DND-41 (cell line): Measurements from ENCODE around the gene MGAT5B.

Experiments
- ATAC-seq: fragments of 200-7000 bp; cut with Tn5 transposase; 3 replicates; pipeline ENCODE4 v1.9.1; 2021; ENCODE audit warnings: low read depth; ENCODE audit not compliant: insufficient read depth
- DNase-seq: peaks from one replicate; pipeline ENCODE4 v3.0.0-alpha.2; 2020
- H2AFZ ChIP-seq: 2 replicates; pipeline ENCODE4 v1.6.0; 2012; ENCODE audit warnings: low read depth, low read length
- H3K27ac ChIP-seq: 2 replicates; pipeline ENCODE4 v1.5.1; 2012; ENCODE audit warnings: low read length, inconsistent platforms
- H3K27me3 ChIP-seq: fragments of 200-600 bp; sonication (generic); 2 replicates; pipeline ENCODE4 v1.6.0; 2012; ENCODE audit warnings: low read length, mild to moderate bottlenecking, inconsistent platforms; ENCODE audit not compliant: insufficient read depth, poor library complexity
- H3K36me3 ChIP-seq: 2 replicates; pipeline ENCODE4 v1.5.1; 2012; ENCODE audit warnings: low read length, inconsistent platforms; ENCODE audit not compliant: insufficient read depth
- H3K4me1 ChIP-seq: 2 replicates; pipeline ENCODE4 v1.5.1; 2012; ENCODE audit warnings: mild to moderate bottlenecking, low read length; ENCODE audit not compliant: insufficient read depth
- H3K4me2 ChIP-seq: 2 replicates; pipeline ENCODE4 v1.6.0; 2012; ENCODE audit warnings: mild to moderate bottlenecking, moderate library complexity, low read length, inconsistent platforms; ENCODE audit not compliant: insufficient read depth
- H3K4me3 ChIP-seq, 2 experiments: fragments of 200-600 bp in 1 of 2; shearing (Covaris generic) in 1 of 2; 2 replicates each; pipeline ENCODE4 v1.5.1; 2012 to 2016; ENCODE audit warnings: inconsistent platforms in 2 of 2, low read length in 2 of 2, mild to moderate bottlenecking in 2 of 2, low read depth in 1 of 2, moderate library complexity in 1 of 2
- H3K79me2 ChIP-seq: 2 replicates; pipeline ENCODE4 v1.6.0; 2012; ENCODE audit warnings: low read length, inconsistent platforms; ENCODE audit not compliant: insufficient read depth
- H3K9ac ChIP-seq: 2 replicates; pipeline ENCODE4 v1.6.0; 2012; ENCODE audit warnings: low read depth, mild to moderate bottlenecking, inconsistent platforms, low read length, moderate library complexity
- H3K9me3 ChIP-seq: 2 replicates; pipeline ENCODE4 v1.5.1; 2012; ENCODE audit warnings: low read length, moderate library complexity, mild to moderate bottlenecking, inconsistent platforms; ENCODE audit not compliant: insufficient read depth, severe bottlenecking
- H4K20me1 ChIP-seq: 2 replicates; pipeline ENCODE4 v1.6.0; 2012; ENCODE audit warnings: low read length; ENCODE audit not compliant: insufficient read depth
- EZH2 ChIP-seq: IDR thresholded peaks from 3 replicates; pipeline ENCODE4 v1.6.1; 2012; ENCODE audit warnings: borderline replicate concordance, low read depth, mild to moderate bottlenecking, moderate library complexity, low read length, inconsistent platforms; ENCODE audit not compliant: severe bottlenecking
- TF ChIP-seq, protein P1 (sequence below): IDR thresholded peaks from 2 replicates; pipeline ENCODE4 v1.5.1; 2012; ENCODE audit warnings: borderline replicate concordance, low read length, moderate library complexity, mild to moderate bottlenecking; ENCODE audit not compliant: poor library complexity, severe bottlenecking; ENCODE audit errors: extremely low read depth

Gene MGAT5B

GRCh38 chr17:76901542-76902197 lies 33.5 kb downstream of the MGAT5B start:
- Histone ChIP-seq H3K27me3 (no peaks in the 10 kb centered on the region), H3K27ac (no peak overlapping the region)

GRCh38 chr17:76902476-76902875 lies 34.3 kb downstream of the MGAT5B start:
- H3K9me3 ChIP-seq: no peaks in the 10 kb centered on the region
- H3K27me3 ChIP-seq: no peaks in the 10 kb centered on the region
- no peaks in the 10 kb centered on the region for H3K79me2 ChIP-seq
- no peaks in the 10 kb centered on the region for H3K36me3 ChIP-seq
- H3K4me3 ChIP-seq: no peak overlapping the region
- H2AFZ ChIP-seq: no peak overlapping the region
- no peak for DNase-seq
- no peaks in the 10 kb centered on the region for H3K4me1 ChIP-seq
- no peak overlapping the region for H3K9ac ChIP-seq
- no peak overlapping the region for H3K4me2 ChIP-seq
- no peak overlapping the region for H3K27ac ChIP-seq
- peaks cover 10% of the 10 kb centered on the region for H4K20me1 ChIP-seq
- TF ChIP-seq EZH2: no peak
- TF ChIP-seq, protein P1, sequence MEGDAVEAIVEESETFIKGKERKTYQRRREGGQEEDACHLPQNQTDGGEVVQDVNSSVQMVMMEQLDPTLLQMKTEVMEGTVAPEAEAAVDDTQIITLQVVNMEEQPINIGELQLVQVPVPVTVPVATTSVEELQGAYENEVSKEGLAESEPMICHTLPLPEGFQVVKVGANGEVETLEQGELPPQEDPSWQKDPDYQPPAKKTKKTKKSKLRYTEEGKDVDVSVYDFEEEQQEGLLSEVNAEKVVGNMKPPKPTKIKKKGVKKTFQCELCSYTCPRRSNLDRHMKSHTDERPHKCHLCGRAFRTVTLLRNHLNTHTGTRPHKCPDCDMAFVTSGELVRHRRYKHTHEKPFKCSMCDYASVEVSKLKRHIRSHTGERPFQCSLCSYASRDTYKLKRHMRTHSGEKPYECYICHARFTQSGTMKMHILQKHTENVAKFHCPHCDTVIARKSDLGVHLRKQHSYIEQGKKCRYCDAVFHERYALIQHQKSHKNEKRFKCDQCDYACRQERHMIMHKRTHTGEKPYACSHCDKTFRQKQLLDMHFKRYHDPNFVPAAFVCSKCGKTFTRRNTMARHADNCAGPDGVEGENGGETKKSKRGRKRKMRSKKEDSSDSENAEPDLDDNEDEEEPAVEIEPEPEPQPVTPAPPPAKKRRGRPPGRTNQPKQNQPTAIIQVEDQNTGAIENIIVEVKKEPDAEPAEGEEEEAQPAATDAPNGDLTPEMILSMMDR: no peak
- ATAC-seq: no peak

More at GRCh38 chr17:76901542-76902197, 33.5 kb downstream of the MGAT5B start:
- Histone ChIP-seq H3K79me2 (no peaks in the 10 kb centered on the region), H3K4me3 (no peak overlapping the region), H3K9ac (no peak overlapping the region), H4K20me1 (peaks cover 10% of the 10 kb centered on the region), H3K4me2 (no peak overlapping the region), H2AFZ (no peak overlapping the region), H3K36me3 (no peaks in the 10 kb centered on the region), H3K9me3 (no peaks in the 10 kb centered on the region), H3K4me1 (no peaks in the 10 kb centered on the region)
- DNase-seq (no peak), ATAC-seq (no peak)
- TF ChIP-seq EZH2: no peak
- TF ChIP-seq, protein P1: no peak

GRCh38 chr17:76903631-76904030 lies 35.4 kb downstream of the MGAT5B start:
- no peak for ATAC-seq
- H3K27me3 ChIP-seq: no peaks in the 10 kb centered on the region

More at GRCh38 chr17:76903631-76904030, 35.4 kb downstream of the MGAT5B start:
- Histone ChIP-seq H3K79me2 (no peaks in the 10 kb centered on the region), H3K4me1 (no peaks in the 10 kb centered on the region), H3K36me3 (no peaks in the 10 kb centered on the region), H4K20me1 (peaks cover 10% of the 10 kb centered on the region), H3K27ac (no peak overlapping the region), H3K9me3 (no peaks in the 10 kb centered on the region), H3K4me3 (no peak overlapping the region), H3K9ac (no peak overlapping the region), H2AFZ (no peak overlapping the region), H3K4me2 (no peak overlapping the region)
- no peak for DNase-seq
- TF ChIP-seq, protein P1: no peak
- no peak for TF ChIP-seq EZH2
